Measurements from ENCODE around the gene HTR7. TPM values are rescaled to one million over a fixed set of nuclear protein-coding genes. Genes with fewer than 3 reads are reported as not detected.
A peak's percentile ranks its signal among the peaks of the same experiment; 100 is the strongest.

The HTR7 gene
- total and polyA plus RNA-seq, 8 donors: 0.04 to 0.37 (median 0.08) TPM; not detected in 2

- no peak for DNase-seq
- Histone ChIP-seq H3K36me3 (no peaks in the 10 kb centered on the region), H3K27ac (no peak overlapping the region), H3K27me3 (no peaks in the 10 kb centered on the region), H3K4me1 (no peaks in the 10 kb centered on the region), H3K4me3 (no peak overlapping the region), H3K9me3 (no peaks in the 10 kb centered on the region)
- TF ChIP-seq CTCF (IDR thresholded peaks at IDR 0.05): no peak
- no peak for FAIRE-seq
- no peak for ATAC-seq
- intact Hi-C loops (cut with DNase I): no loop called here
These were observed 59.4 kb downstream of the HTR7 start for GRCh38 chr10:90798482-90798881.

- 54 to 68% methylated on average over 2 of the region's 2 CpGs for WGBS, 2 donors
- Histone ChIP-seq H3K9me3 (no peaks in the 10 kb centered on the region), H3K4me1 (no peaks in the 10 kb centered on the region), H3K4me3 (no peak overlapping the region), H3K36me3 (no peaks in the 10 kb centered on the region), H3K27ac (no peak overlapping the region), H3K27me3 (no peaks in the 10 kb centered on the region)
- FAIRE-seq: no peak
- no peak for DNase-seq
- TF ChIP-seq CTCF (IDR thresholded peaks at IDR 0.05): no peak
- no peak for ATAC-seq
- intact Hi-C loops (cut with DNase I): no loop called here
These were observed 67.4 kb downstream of the HTR7 start for GRCh38 chr10:90790422-90790821.

- no peak for ATAC-seq
- Histone ChIP-seq H3K4me1 (no peaks in the 10 kb centered on the region), H3K9me3 (no peaks in the 10 kb centered on the region), H3K4me3 (no peak overlapping the region), H3K36me3 (no peaks in the 10 kb centered on the region), H3K27me3 (no peaks in the 10 kb centered on the region), H3K27ac (no peak overlapping the region)
- DNase-seq: no peak
- no peak for FAIRE-seq
- intact Hi-C loops (cut with DNase I): loop anchor here in 1 of 3 donors (10.0 kb wide), 1 partner anchor 994 kb away; no protein-coding TSS in a partner anchor
- WGBS, 2 donors: 48 to 59% methylated on average over 3 of the region's 3 CpGs
- TF ChIP-seq CTCF (IDR thresholded peaks at IDR 0.05): no peak
These were observed 68.9 kb downstream of the HTR7 start for GRCh38 chr10:90788968-90789367.

GRCh38 chr10:90788199-90788491, 69.7 kb downstream of the HTR7 start:
- Histone ChIP-seq H3K4me1 (no peaks in the 10 kb centered on the region), H3K9me3 (no peaks in the 10 kb centered on the region), H3K4me3 (no peak overlapping the region), H3K27ac (no peak overlapping the region), H3K27me3 (no peaks in the 10 kb centered on the region), H3K36me3 (no peaks in the 10 kb centered on the region)
- intact Hi-C loops (cut with DNase I): loop anchor here in 1 of 3 donors (10.0 kb wide), 1 partner anchor 993 kb away; no protein-coding TSS in a partner anchor
- no peak for FAIRE-seq
- DNase-seq: no peak
- ATAC-seq: no peak
- TF ChIP-seq CTCF (IDR thresholded peaks at IDR 0.05): no peak
- WGBS, 2 donors: 51 to 60% methylated on average over 3 of the region's 3 CpGs

- no peaks in the 10 kb centered on the region for H3K36me3 ChIP-seq
- peak in 1 of 6 donors; percentile 40 for DNase-seq
- FAIRE-seq: no peak
- intact Hi-C loops (cut with DNase I): loop anchor here in 1 of 3 donors (10.0 kb wide), 1 partner anchor 993 kb away; no protein-coding TSS in a partner anchor
- 40 to 42% methylated on average over 9 of the region's 9 CpGs for WGBS, 2 donors
- no peaks in the 10 kb centered on the region for H3K4me1 ChIP-seq
- no peak overlapping the region for H3K27ac ChIP-seq
- no peaks in the 10 kb centered on the region for H3K27me3 ChIP-seq
- peak; percentile 39 to 67 (median 55) for TF ChIP-seq CTCF (IDR thresholded peaks at IDR 0.05)
- no peaks in the 10 kb centered on the region for H3K9me3 ChIP-seq
- no peak overlapping the region for H3K4me3 ChIP-seq
- ATAC-seq: peak in 3 of 4 donors; percentile 75 to 82 (median 77)
These were observed 70.2 kb downstream of the HTR7 start for GRCh38 chr10:90787393-90788198.

Measured in pancreas (tissue), 10 donors.